ENCODE data around the gene ST3GAL3. TPM values are rescaled to one million over a fixed set of nuclear protein-coding genes. Genes with fewer than 3 reads are reported as not detected.

The ST3GAL3 gene
- total RNA-seq, 1 donor from 2014 or later, result 13.6 TPM

DNA sequence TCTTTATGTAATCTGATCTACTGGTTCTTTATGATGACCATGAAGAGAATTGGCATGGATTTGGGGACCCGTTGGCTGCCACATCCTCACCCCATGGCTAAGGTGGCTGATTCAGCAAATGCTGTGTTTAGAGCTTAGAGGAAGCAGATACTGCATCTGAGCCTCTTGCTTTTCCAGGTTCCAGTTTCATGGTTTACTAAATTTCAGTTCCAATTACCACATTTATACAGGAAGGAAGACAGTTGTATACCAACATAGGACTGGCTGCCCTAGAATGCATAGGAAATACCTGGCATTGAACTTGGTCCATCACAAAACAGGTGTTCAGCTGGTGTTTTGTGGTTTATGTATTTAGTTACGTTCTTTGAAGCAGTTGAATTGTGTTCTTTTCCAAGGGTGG lies 107.1 kb downstream of the ST3GAL3 start:
- no peak for DNase-seq (ENCODE audit: low spot score)
- no peak overlapping the region for H3K4me3 Mint-ChIP-seq
- no peak overlapping the region for H3K9ac ChIP-seq
- peaks cover 15% of the 10 kb centered on the region for H3K9me3 Mint-ChIP-seq
- TF ChIP-seq EZH2phosphoT487 (IDR thresholded peaks at IDR 0.05) (no peak), EZH2 (IDR thresholded peaks at IDR 0.05) (no peak)
- TF ChIP-seq, protein P1, sequence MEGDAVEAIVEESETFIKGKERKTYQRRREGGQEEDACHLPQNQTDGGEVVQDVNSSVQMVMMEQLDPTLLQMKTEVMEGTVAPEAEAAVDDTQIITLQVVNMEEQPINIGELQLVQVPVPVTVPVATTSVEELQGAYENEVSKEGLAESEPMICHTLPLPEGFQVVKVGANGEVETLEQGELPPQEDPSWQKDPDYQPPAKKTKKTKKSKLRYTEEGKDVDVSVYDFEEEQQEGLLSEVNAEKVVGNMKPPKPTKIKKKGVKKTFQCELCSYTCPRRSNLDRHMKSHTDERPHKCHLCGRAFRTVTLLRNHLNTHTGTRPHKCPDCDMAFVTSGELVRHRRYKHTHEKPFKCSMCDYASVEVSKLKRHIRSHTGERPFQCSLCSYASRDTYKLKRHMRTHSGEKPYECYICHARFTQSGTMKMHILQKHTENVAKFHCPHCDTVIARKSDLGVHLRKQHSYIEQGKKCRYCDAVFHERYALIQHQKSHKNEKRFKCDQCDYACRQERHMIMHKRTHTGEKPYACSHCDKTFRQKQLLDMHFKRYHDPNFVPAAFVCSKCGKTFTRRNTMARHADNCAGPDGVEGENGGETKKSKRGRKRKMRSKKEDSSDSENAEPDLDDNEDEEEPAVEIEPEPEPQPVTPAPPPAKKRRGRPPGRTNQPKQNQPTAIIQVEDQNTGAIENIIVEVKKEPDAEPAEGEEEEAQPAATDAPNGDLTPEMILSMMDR (IDR thresholded peaks at IDR 0.05), result no peak
- peaks cover 3% of the 10 kb centered on the region for H3K27me3 Mint-ChIP-seq (ENCODE audit: insufficient read depth, low read depth)
- H3K27me3 ChIP-seq, result no peaks in the 10 kb centered on the region
- peaks cover 17% of the 10 kb centered on the region for H3K4me1 ChIP-seq
- H3K36me3 Mint-ChIP-seq, result peaks cover 34% of the 10 kb centered on the region
- H3K79me2 ChIP-seq (ENCODE audit: low read depth), result no peaks in the 10 kb centered on the region
- no peak overlapping the region for H3K27ac ChIP-seq
- H3K4me2 ChIP-seq, result no peak overlapping the region
- no peaks in the 10 kb centered on the region for H3F3A ChIP-seq (ENCODE audit: low read depth)
- H3K27ac Mint-ChIP-seq, result no peak overlapping the region
- H3K9me3 ChIP-seq (ENCODE audit: low read depth), result no peaks in the 10 kb centered on the region
- H3K4me1 Mint-ChIP-seq, result peaks cover 6% of the 10 kb centered on the region
- H3K36me3 ChIP-seq, result no peaks in the 10 kb centered on the region
- H2AFZ ChIP-seq (replicated peaks), result no peak overlapping the region
- H3K4me3 ChIP-seq, result no peak overlapping the region
- peaks cover 2% of the 10 kb centered on the region for H4K20me1 ChIP-seq (ENCODE audit: low read depth)

DNA sequence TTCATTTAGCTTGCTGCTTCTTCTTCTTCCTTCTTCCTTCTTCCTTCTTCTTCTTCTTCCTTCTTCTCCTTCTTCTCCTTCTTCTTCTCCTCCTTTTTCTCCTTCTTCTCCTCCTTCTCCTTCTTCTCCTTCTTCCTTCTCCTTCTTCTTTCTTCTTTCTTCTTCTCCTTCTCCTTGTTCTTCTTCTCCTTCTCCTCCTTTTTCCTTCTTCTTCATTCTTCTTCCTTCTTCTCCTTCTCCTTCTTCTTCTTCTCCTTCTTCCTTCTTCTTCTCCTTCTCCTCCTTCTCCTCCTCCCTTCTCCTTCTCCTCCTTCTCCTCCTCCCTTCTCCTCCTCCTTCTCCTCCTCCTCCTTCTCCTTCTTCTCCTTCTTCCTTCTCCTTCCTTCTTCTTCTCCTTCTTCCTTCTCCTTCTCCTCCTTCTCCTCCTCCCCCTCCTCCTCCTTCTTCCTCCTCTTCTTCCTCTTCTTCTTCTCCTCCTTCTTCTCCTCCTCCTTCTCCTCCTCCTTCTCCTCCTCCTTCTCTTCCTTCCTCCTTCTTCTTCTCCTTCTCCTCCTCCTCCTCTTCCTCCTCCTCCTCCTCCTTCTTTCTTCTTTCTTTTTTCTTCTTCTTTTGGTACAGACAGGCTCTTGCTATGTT lies 110.1 kb downstream of the ST3GAL3 start:
- H3K27ac ChIP-seq, result no peak overlapping the region
- H3K36me3 Mint-ChIP-seq, result peaks cover 50% of the 10 kb centered on the region
- H3F3A ChIP-seq (ENCODE audit: low read depth), result no peaks in the 10 kb centered on the region
- peaks cover 10% of the 10 kb centered on the region for H3K4me1 ChIP-seq
- H3K27me3 Mint-ChIP-seq (ENCODE audit: insufficient read depth, low read depth), result peaks cover 3% of the 10 kb centered on the region
- H3K9me3 ChIP-seq (ENCODE audit: low read depth), result no peaks in the 10 kb centered on the region
- H3K36me3 ChIP-seq, result no peaks in the 10 kb centered on the region
- H3K4me3 ChIP-seq, result no peak overlapping the region
- H3K27ac Mint-ChIP-seq, result no peak overlapping the region
- H3K4me3 Mint-ChIP-seq, result no peak overlapping the region
- no peak for DNase-seq (ENCODE audit: low spot score)
- H3K4me2 ChIP-seq, result no peak overlapping the region
- H2AFZ ChIP-seq (replicated peaks), result no peak overlapping the region
- H3K9ac ChIP-seq, result no peak overlapping the region
- no peaks in the 10 kb centered on the region for H3K79me2 ChIP-seq (ENCODE audit: low read depth)
- peaks cover 2% of the 10 kb centered on the region for H4K20me1 ChIP-seq (ENCODE audit: low read depth)
- peaks cover 21% of the 10 kb centered on the region for H3K9me3 Mint-ChIP-seq
- H3K4me1 Mint-ChIP-seq, result peaks cover 6% of the 10 kb centered on the region
- TF ChIP-seq EZH2 (IDR thresholded peaks at IDR 0.05) (no peak), EZH2phosphoT487 (IDR thresholded peaks at IDR 0.05) (no peak)
- TF ChIP-seq, protein P1 (IDR thresholded peaks at IDR 0.05), result no peak
- H3K27me3 ChIP-seq, result no peaks in the 10 kb centered on the region

DNA sequence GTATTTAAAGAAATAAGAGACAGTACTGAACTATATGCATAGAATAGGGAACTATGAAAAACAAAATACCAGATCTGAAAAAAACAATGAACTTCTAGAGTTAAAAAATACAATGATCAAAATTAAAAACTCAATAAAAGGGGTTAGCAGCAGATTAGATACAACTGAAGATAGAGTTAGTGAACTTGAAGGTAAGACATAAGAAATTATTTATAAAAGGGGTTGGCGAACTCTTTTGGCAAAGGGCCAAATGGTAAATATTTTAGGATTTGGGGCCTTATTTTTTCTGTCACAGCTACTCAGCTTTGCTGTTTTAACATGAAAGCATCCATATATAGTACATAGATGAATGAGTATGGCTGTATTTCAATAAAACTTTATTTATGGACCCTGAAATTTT lies 111.4 kb downstream of the ST3GAL3 start:
- Histone ChIP-seq H3K27ac (no peak overlapping the region), H3K9me3 (ENCODE audit: low read depth) (no peaks in the 10 kb centered on the region), H3K4me3 (no peak overlapping the region), H3K36me3 (no peaks in the 10 kb centered on the region), H2AFZ (replicated peaks) (no peak overlapping the region), H4K20me1 (ENCODE audit: low read depth) (peaks cover 2% of the 10 kb centered on the region), H3K27me3 (no peaks in the 10 kb centered on the region), H3K79me2 (ENCODE audit: low read depth) (no peaks in the 10 kb centered on the region), H3K9ac (no peak overlapping the region), H3K4me1 (no peaks in the 10 kb centered on the region), H3K4me2 (no peak overlapping the region), H3F3A (ENCODE audit: low read depth) (no peaks in the 10 kb centered on the region)
- H3K27ac Mint-ChIP-seq, result no peak overlapping the region
- peaks cover 3% of the 10 kb centered on the region for H3K27me3 Mint-ChIP-seq (ENCODE audit: insufficient read depth, low read depth)
- no peaks in the 10 kb centered on the region for H3K4me1 Mint-ChIP-seq
- no peak overlapping the region for H3K4me3 Mint-ChIP-seq
- TF ChIP-seq, protein P1 (IDR thresholded peaks at IDR 0.05), result no peak
- TF ChIP-seq EZH2phosphoT487 (IDR thresholded peaks at IDR 0.05) (no peak), EZH2 (IDR thresholded peaks at IDR 0.05) (no peak)
- H3K9me3 Mint-ChIP-seq, result peaks cover 21% of the 10 kb centered on the region
- peaks cover 50% of the 10 kb centered on the region for H3K36me3 Mint-ChIP-seq
- no peak for DNase-seq (ENCODE audit: low spot score)
